SIG-M5 (cell line): ENCODE data around the gene FAM227A.
"Not testable (repeated sequence)": the region's sequence is repeated elsewhere in the genome, so short reads cannot be mapped to it uniquely, and the experiment has no call there.

ENCODE experiments used
- DNase-seq: peaks from one replicate; lab custom pipeline; 2025; lab: John Stamatoyannopoulos, UW

Gene FAM227A

DNA sequence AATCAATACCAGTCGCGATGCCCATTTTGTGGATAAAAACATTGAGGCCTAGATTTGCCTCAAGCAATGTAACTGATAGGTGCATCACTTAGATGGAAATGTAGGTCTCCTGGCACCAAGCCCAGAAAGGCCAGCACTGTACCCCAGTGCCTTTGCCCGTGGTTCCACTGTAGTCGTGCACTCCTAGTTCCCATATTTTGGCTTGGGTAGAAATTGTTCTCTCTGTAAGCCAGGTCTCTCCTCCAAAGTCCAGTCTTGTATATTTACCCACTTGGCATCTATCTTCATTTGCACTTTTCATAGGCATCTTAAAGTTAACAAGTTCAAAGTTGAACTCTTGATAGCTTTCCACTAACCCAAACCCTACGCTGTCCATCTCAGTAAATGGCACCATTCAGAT lies 44.6 kb downstream of the FAM227A start:
- no peak for DNase-seq

GRCh38 chr22:38610234-38610633 lies 46.0 kb downstream of the FAM227A start:
- no peak for DNase-seq

DNA sequence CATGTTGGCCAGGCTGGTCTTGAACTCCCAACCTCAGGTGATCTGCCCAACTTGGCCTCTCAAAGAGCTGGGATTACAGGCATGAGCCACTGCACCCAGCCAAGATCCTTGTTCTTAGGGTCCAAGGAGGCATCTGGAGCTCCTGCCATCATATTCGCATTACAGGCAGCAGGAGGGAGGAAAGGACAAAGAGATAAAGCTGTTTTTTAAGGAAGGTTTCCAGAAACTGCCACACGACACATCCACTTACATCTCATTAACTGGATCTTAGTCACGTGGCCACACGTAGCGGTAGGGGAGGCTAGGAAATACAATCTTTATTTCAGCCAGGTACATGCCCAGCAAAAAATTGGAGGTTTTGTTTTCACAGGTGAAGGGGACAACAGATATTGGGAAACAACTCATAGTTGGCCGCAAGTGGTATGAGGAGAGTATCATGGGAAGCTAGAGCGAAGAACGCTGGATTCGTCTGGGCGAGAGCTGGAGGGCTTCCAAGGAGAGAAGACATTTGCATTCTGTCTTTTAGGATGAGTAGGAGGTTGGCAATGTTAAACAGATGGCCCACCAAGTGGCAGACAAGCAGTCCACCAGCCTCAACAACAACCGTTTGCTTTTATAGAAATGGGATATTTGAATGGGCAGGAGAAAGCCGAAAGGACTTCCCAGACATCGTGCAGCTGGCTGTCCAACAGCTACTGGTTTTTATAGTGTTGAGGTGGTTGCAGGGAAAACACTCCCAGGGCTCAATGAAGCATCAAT lies 47.0 kb downstream of the FAM227A start:
- no peak for DNase-seq

DNA sequence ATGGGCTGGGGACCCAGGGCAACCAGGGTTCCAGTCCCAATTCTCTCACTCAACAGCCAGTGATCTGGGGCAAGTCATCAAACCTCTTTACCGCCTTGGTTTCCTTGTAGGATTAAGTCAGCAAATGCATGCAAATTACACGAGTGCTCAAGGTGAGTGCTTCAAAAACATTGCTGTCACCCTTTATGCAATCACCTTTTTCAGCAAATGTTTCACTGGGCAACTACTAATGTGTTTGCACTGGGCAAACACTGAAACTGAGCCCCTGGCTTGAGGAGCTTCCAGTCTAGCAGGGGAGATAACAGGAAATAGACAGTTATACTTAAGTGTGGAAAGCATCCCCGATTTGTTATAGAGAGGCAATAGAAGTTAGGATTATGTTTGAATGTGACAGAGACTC lies 48.5 kb downstream of the FAM227A start:
- DNase-seq = no peak

DNA sequence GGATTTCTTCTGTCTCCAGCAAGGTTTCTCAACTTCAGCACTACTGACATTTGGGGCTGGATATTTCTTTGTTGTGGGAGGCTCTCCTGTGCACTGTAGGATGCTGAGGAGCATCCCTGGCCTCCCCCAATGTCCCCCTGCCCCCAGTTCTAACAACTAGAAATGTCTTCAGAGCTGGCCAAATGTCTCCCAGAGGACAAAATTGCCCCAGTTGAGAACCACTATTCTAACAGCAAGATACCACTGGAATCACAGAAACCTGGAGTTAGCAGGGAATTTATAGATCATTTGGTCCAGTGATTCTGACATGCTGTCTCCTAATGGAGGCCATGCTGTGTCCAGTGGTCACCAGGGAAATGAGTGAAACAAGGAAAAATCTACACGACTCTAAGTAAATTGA lies 54.0 kb downstream of the FAM227A start:
- DNase-seq = no peak

GRCh38 chr22:38601221-38601764 lies 54.9 kb downstream of the FAM227A start:
- DNase-seq = no peak

- DNase-seq = no peak
These were observed 56.7 kb downstream of the FAM227A start for GRCh38 chr22:38599466-38599865.

GRCh38 chr22:38582923-38583322 lies 73.3 kb downstream of the FAM227A start:
- DNase-seq = not testable (repeated sequence)

GRCh38 chr22:38578505-38578904 lies 77.7 kb downstream of the FAM227A start:
- DNase-seq = no peak

DNA sequence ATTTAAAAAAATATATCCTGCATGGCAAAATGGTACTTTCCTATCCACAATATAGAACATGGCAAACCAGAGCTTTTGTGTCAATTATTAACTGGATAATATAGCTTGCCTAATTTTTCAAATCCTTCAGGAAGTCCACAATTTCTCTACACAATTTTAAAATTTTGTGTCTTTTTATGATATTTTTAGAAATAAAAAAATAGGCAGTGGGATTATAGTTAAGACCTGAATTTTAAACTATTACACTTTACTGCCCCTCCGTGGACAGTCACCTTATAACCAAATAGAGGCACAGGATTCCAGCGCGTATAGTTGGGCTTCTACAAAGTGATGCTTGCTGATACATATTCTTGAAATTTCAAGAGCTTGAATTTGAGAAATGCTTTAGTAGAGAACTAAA lies 84.1 kb downstream of the FAM227A start:
- DNase-seq = no peak

DNA sequence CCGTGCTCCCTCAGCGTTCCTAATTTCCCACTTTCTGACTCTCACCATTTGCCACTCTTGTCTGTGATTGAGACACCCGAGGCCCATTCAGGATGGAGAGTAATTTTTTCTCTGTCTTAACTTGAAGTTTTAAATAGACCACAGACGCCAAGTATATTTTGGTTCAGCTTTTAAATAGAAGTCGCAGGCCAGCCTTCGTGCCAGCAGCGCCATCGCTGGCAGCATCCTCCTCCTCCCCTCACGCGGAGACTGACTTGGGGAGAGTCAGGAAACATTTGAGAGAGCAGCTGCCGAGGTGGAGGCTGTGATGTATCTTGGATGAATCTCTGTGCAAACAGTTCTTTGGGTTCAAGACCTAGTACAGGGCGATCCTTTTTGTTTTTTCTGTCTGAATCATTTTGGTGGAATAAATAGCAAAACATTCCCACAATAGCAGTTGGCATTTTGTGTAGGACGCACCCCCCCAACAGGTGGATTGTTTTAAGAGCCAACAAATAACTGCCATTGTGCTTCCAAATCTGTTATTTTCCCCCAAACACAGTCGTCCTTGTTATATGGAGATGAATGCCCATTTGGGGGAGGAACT lies 85.3 kb downstream of the FAM227A start:
- no peak for DNase-seq

DNA sequence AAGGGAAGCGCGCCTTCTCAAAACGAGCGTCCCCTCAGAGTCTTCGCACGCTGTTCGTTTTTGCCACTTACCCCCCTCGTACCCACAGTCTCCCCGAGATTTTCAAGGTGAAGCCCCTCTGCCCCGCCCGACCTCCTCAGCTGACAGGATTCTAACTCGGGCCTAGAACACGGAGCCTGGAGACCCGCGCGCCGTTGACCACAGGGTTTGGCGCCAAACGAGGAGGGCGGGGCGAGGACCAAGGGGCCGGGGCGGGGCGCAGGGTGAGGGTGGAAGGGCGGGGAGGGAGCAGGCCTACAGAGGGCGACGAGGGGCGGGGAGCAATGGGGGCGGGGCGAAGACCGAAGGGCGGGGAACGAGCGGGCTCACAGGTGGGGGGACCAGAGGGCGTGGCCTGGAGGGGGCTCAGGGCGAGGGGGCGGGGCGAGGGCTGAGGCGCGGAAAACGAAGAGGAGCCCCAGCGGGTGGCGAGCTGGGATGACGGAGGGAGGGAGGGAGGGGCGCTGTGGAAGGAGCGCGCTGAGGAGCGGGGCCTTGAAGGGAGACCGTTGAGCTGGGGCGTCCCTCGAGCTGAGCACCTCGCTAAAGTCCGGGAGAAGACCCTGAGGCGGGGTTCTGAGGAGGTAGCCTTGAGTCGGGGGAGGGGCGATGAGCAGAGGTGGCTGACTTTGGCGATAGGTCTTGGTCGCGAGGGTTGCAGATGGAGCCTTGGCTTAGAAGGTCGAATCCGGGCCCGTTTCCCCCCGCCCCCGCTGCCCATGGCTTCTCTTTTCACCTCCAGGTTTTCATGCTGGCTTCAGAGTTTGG lies 86.0 kb downstream of the FAM227A start, which contains the start of gene DMC1:
DMC1 (minus strand) TSS at position 212 of the 807 bp plus-strand sequence. CDS start 1,927 bp downstream, outside the sequence.
- DNase-seq = no peak

DNA sequence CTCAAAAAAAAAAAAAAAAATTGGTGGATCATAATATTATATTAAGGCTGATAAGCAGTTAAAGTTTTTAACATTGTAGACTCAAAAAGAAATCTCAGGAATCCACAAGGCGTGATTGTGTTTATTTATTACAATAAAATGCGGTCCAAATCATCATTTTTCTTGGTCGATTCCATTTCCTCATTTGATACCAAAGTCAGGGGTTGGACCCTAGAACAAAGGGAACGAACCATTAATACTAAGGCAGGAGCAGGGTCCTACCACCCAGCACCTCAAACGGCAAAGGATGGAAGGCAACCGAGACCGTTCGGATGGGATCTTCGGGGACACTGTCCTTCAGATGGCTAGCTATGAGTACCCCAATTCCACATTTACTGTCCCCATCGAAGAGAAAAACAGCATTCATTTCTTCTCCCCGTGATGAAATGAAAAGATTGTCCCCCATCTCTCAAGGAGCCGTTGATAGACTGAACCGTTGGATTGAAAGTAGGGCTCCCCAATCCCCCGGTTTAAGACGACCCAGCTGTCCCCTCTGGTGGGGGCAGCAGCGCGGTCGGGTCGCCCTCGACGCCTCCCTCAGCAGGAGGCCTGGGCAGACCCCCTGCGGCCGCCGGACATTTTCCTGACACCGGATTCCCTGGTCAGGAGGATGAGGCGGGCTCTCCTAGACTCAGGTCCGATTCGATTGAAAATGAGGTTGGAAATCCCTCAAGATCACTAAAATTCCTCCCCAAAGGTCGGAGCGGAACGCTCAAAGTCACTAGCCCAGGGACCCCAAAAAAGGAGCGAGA lies 86.8 kb downstream of the FAM227A start:
- no peak for DNase-seq

DNA sequence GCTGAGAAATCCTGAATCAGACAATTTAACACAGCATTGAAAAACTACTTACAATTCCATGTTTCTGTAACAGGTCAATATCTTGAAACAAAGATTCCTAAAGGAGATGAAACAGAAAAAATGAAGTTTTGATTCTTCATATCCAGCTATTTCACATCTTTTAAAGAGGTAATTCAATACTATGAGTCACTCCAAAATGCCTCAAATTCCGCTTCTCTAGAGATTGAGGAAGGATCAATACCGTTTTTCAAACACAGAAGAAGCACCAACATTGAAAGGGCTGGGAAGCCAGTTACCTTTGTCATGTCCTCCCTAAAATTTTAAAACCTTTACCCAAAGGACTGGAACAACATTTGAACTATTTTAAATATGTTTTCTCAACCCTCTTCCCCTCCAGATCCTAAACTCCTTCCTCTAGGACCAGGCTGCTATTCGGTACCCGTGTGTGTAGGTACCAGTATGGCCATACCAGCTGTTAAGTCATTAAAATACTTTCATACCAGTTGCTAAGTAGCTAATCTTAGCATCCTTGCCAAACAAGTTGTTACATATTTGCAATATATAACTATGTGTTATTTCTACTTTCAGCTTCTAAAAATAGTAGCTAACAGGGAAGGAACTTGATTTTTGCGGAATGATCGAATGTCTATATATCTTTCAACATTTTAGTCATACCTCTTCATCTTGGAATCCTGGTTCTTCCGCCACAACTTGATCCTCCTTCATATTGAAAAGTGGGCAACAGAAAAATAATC lies 88.5 kb downstream of the FAM227A start:
- no peak for DNase-seq

GRCh38 chr22:38566726-38567504 lies 89.3 kb downstream of the FAM227A start:
- DNase-seq = no peak

DNA sequence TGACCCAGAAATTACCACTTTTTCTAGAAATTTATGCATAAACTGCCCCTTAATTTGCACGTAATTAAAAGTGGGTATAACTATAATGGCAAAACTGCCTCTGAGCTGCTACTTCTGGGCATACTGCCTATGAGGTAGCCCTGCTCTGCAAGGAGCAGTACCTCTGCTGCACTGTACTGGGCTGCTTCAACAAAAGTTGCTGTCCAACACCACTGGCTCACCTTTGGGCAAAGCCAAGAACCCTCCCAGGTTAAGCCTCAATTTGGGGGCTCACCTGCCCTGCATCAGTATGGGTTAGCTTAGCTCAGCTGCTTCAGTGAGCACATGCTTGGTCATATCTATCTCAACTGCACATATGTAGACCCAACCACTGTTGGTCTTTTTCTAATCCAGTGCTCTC lies 90.8 kb downstream of the FAM227A start:
- no peak for DNase-seq

- no peak for DNase-seq
These were observed 91.5 kb downstream of the FAM227A start for GRCh38 chr22:38564669-38565068.

- DNase-seq = no peak
These were observed 101.9 kb downstream of the FAM227A start for GRCh38 chr22:38554281-38554680.

GRCh38 chr22:38549101-38549894 lies 106.9 kb downstream of the FAM227A start:
- peak; percentile 42 for DNase-seq
